RWPE1 (cell line): ENCODE results near the gene SETBP1.

Experiments used
- CTCF ChIA-PET: fragments of 350-600 bp; sonication (Branson Sonifier 250); formaldehyde crosslinking; extraction: SDS; loops from one replicate; lab custom pipeline; 2021; lab: Yijun Ruan, JAX
- POLR2A ChIA-PET: fragments of 400-600 bp; formaldehyde crosslinking; extraction: SDS; loops from one replicate; lab custom pipeline; 2020; ENCODE audit warnings: antibody characterized with exemption; ENCODE audit not compliant: low non-redundant PET; lab: Yijun Ruan, JAX
- DNase-seq: peaks from one replicate; pipeline ENCODE4 v3.0.0; 2012; ENCODE audit warnings: low spot score
- H3K27ac ChIP-seq: fragments of 450-650 bp; 2 replicates; pipeline ENCODE4 v1.5.1; 2017
- CTCF ChIP-seq: fragments of 450-650 bp; conservative IDR thresholded peaks from 2 replicates; pipeline ENCODE4 v1.5.1; 2017; ENCODE audit warnings: low read depth, mild to moderate bottlenecking

The SETBP1 gene

GRCh38 chr18:44680273-44681075 lies at the start of gene SETBP1:
Gene SETBP1, plus strand, starts transcription at chr18:44680888. Its CDS starts 20,459 bp downstream, at chr18:44701347.
- ChIA-PET CTCF (interaction anchor here (0.7 to 1.1 kb wide), 2 partner anchors 60 to 613 kb away, joined by 3 to 4 read pairs; no protein-coding TSS in a partner anchor), POLR2A (interaction anchor here (0.6 kb wide), 1 partner anchor 50 kb away, joined by 4 read pairs; no protein-coding TSS in a partner anchor)
- H3K27ac ChIP-seq: peak within 1 kb of the TSS; percentile 83
- no peak for TF ChIP-seq CTCF
- peak; percentile 52 for DNase-seq

DNA sequence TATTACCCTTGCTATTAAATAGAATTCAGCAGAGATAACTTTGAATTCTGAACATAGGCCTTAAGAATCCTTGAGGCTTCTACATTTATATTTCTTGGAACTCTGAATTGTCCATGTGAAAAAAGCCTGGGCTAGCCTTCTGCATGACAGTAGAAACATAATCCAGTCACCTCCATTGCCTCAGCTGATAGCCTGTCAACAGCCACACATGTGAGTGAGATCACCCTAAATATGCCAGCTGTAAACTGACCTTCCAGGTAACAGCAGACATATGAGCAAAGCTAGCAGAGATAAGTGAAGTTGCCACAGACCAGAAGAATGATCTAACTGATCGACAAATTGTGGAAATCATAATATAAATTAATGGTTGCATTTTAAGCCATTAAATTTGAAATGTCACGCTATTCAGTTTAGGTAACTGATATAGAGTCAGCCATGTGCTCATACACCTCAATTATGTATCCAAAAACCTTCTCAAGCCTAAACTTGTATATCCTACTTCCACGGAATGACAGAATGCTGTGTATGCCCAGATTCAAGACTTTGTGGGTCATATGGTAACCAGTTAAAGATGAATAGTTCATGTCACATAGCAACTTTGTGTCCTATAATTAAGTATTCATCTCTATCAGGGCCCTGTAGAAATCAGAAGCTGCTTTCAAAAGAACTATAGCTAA lies 48.1 kb upstream of the SETBP1 start:
- POLR2A ChIA-PET: no interaction called here
- DNase-seq: no peak
- TF ChIP-seq CTCF: no peak
- no peak overlapping the region for H3K27ac ChIP-seq
- CTCF ChIA-PET: no interaction called here

GRCh38 chr18:44635546-44635945 lies 45.1 kb upstream of the SETBP1 start:
- POLR2A ChIA-PET: no interaction called here
- TF ChIP-seq CTCF: no peak
- no peak for DNase-seq
- CTCF ChIA-PET: no interaction called here
- H3K27ac ChIP-seq: no peak overlapping the region

- DNase-seq: no peak
- CTCF ChIA-PET: no interaction called here
- no peak overlapping the region for H3K27ac ChIP-seq
- TF ChIP-seq CTCF: no peak
- POLR2A ChIA-PET: no interaction called here
Observed at GRCh38 chr18:44636241-44636640, 44.4 kb upstream of the SETBP1 start.

GRCh38 chr18:44637210-44638033 lies 43.3 kb upstream of the SETBP1 start:
- no peak overlapping the region for H3K27ac ChIP-seq
- CTCF ChIA-PET: interaction anchor here (0.6 kb wide), 1 partner anchor 741 kb away, joined by 3 read pairs; no protein-coding TSS in a partner anchor
- POLR2A ChIA-PET: no interaction called here
- no peak for TF ChIP-seq CTCF
- DNase-seq: peak; percentile 43

DNA sequence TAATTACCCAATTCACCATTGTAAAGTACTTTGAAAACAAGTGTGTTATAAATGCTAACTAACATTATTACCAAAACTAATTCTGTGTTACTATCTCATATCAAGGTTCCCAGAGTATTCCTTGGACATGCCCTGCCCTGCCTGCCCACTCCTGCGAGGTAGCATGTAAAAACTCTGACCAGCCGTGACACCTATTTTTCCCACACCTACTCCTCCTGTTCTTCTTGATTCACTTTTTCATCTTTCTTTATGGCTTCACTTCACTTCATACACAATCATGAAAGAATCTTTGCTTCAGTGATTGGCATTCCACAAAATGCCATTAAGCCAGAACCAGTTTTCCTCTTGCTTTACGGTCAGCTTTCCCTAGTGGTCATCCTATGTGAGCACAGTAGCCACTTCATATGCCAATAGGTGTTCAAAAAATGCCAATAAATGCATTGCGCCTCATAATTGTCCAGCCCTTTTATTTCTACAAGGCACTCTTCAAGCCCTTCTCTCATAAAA lies 42.6 kb upstream of the SETBP1 start:
- no peak for TF ChIP-seq CTCF
- ChIA-PET POLR2A (no interaction called here), CTCF (interaction anchor here (0.6 kb wide), 1 partner anchor 741 kb away, joined by 3 read pairs; no protein-coding TSS in a partner anchor)
- DNase-seq: no peak
- H3K27ac ChIP-seq: no peak overlapping the region
